Measurements from ENCODE around the gene ANXA6.

DNA sequence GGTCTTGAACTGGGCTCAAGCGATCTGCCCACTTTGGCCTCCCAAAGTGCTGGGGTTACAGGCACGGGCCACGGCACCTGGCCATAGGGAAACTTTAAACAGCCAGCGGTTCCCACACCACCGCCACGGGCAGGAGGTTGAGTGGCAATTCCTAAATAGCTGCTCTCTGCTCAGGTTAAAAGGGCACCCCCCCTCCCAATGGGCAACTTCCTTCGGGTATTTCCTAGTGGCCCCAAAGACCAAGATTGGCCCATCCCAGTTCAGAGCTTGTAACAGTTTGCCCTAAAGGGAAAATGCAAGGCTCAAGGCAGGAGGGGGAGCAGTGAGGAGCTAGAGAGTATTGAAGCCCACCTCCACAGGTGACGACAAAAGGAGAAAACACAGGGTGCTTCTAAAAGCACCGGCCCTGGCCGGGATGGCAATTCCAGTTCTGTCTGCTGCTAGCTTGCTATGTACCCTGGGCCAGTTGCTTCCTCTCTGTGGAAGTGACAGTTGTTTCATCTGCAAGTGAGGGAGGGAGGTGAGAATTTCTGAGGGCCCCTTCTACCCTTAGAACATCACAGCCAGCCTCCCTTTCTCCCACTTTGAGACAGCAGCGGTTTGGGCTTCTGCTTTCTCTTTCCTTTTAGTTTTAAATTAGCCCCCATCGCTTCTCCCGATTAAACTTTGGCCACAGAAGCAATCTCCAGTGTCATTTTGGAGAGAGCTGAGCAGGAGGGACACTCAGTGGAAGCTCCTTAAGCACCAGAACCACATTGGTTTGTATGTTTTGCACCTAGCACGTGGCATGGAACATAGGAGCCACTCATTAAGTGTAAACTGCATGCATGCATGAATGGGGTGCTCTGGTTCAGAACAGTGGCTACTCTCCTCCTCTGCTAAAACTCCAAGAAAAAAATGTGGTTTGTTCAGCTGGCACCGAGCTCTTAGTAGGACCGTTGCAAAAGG, 59.5 kb downstream of the ANXA6 start:
- no peak for TF ChIP-seq FOXM1 (IDR thresholded peaks at IDR 0.05; ENCODE audit: low read depth)
- TF ChIP-seq, protein P1, sequence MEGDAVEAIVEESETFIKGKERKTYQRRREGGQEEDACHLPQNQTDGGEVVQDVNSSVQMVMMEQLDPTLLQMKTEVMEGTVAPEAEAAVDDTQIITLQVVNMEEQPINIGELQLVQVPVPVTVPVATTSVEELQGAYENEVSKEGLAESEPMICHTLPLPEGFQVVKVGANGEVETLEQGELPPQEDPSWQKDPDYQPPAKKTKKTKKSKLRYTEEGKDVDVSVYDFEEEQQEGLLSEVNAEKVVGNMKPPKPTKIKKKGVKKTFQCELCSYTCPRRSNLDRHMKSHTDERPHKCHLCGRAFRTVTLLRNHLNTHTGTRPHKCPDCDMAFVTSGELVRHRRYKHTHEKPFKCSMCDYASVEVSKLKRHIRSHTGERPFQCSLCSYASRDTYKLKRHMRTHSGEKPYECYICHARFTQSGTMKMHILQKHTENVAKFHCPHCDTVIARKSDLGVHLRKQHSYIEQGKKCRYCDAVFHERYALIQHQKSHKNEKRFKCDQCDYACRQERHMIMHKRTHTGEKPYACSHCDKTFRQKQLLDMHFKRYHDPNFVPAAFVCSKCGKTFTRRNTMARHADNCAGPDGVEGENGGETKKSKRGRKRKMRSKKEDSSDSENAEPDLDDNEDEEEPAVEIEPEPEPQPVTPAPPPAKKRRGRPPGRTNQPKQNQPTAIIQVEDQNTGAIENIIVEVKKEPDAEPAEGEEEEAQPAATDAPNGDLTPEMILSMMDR (IDR thresholded peaks at IDR 0.05), result no peak
- TF ChIP-seq TAF1 (IDR thresholded peaks at IDR 0.05; ENCODE audit: borderline replicate concordance, low read depth, low read length), result no peak
- TF ChIP-seq NRF1 (IDR thresholded peaks at IDR 0.05; ENCODE audit: low read depth, low read length), result no peak
- no peak for TF ChIP-seq POLR2AphosphoS5 (IDR thresholded peaks at IDR 0.05; ENCODE audit: low read depth, low read length)
- no peak for TF ChIP-seq EP300 (IDR thresholded peaks at IDR 0.05; ENCODE audit: borderline replicate concordance in 1 of 2, low read depth in 1 of 2, low read length in 1 of 2)
- no peak for TF ChIP-seq RCOR1 (IDR thresholded peaks at IDR 0.05; ENCODE audit: low read length)
- TF ChIP-seq SMC3 (IDR thresholded peaks at IDR 0.05; ENCODE audit: low read depth, low read length), result no peak
- no peak for TF ChIP-seq GABPA (IDR thresholded peaks at IDR 0.05; ENCODE audit: low read depth)
- TF ChIP-seq, protein P2, sequence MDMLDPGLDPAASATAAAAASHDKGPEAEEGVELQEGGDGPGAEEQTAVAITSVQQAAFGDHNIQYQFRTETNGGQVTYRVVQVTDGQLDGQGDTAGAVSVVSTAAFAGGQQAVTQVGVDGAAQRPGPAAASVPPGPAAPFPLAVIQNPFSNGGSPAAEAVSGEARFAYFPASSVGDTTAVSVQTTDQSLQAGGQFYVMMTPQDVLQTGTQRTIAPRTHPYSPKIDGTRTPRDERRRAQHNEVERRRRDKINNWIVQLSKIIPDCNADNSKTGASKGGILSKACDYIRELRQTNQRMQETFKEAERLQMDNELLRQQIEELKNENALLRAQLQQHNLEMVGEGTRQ (IDR thresholded peaks at IDR 0.05; ENCODE audit: borderline replicate concordance, low read depth, low read length), result no peak
- no peak for TF ChIP-seq SIN3A (IDR thresholded peaks at IDR 0.05; ENCODE audit: borderline replicate concordance, low read depth, low read length)
- TF ChIP-seq, protein P3, sequence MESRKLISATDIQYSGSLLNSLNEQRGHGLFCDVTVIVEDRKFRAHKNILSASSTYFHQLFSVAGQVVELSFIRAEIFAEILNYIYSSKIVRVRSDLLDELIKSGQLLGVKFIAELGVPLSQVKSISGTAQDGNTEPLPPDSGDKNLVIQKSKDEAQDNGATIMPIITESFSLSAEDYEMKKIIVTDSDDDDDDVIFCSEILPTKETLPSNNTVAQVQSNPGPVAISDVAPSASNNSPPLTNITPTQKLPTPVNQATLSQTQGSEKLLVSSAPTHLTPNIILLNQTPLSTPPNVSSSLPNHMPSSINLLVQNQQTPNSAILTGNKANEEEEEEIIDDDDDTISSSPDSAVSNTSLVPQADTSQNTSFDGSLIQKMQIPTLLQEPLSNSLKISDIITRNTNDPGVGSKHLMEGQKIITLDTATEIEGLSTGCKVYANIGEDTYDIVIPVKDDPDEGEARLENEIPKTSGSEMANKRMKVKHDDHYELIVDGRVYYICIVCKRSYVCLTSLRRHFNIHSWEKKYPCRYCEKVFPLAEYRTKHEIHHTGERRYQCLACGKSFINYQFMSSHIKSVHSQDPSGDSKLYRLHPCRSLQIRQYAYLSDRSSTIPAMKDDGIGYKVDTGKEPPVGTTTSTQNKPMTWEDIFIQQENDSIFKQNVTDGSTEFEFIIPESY (IDR thresholded peaks at IDR 0.05; ENCODE audit: borderline replicate concordance, low read depth), result no peak
- TF ChIP-seq, protein P4, sequence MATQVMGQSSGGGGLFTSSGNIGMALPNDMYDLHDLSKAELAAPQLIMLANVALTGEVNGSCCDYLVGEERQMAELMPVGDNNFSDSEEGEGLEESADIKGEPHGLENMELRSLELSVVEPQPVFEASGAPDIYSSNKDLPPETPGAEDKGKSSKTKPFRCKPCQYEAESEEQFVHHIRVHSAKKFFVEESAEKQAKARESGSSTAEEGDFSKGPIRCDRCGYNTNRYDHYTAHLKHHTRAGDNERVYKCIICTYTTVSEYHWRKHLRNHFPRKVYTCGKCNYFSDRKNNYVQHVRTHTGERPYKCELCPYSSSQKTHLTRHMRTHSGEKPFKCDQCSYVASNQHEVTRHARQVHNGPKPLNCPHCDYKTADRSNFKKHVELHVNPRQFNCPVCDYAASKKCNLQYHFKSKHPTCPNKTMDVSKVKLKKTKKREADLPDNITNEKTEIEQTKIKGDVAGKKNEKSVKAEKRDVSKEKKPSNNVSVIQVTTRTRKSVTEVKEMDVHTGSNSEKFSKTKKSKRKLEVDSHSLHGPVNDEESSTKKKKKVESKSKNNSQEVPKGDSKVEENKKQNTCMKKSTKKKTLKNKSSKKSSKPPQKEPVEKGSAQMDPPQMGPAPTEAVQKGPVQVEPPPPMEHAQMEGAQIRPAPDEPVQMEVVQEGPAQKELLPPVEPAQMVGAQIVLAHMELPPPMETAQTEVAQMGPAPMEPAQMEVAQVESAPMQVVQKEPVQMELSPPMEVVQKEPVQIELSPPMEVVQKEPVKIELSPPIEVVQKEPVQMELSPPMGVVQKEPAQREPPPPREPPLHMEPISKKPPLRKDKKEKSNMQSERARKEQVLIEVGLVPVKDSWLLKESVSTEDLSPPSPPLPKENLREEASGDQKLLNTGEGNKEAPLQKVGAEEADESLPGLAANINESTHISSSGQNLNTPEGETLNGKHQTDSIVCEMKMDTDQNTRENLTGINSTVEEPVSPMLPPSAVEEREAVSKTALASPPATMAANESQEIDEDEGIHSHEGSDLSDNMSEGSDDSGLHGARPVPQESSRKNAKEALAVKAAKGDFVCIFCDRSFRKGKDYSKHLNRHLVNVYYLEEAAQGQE (IDR thresholded peaks at IDR 0.05; ENCODE audit: low read depth, low read length), result no peak
- TF ChIP-seq EZH2phosphoT487 (IDR thresholded peaks at IDR 0.05; ENCODE audit: borderline replicate concordance, low read depth), result no peak

All from SK-N-SH (cell line).